Osteocyte (in vitro differentiated cells): ENCODE data around the gene ILDR2. TPM values are rescaled to one million over a fixed set of nuclear protein-coding genes. Genes with fewer than 3 reads are reported as not detected.

ENCODE experiments used
- DNase-seq: peaks from one replicate; pipeline ENCODE4 v3.0.0; 2021; ENCODE audit warnings: mixed read lengths; ENCODE audit not compliant: unreplicated experiment; ENCODE audit errors: extremely low spot score
- H3K27ac Mint-ChIP-seq: one replicate; pipeline ENCODE4 v1.8.0; 2021; ENCODE audit warnings: mild to moderate bottlenecking, mixed read lengths; ENCODE audit not compliant: unreplicated experiment
- H3K27me3 Mint-ChIP-seq: one replicate; pipeline ENCODE4 v1.8.0; 2021; ENCODE audit warnings: mixed read lengths; ENCODE audit not compliant: unreplicated experiment
- H3K36me3 Mint-ChIP-seq: one replicate; pipeline ENCODE4 v1.8.0; 2021; ENCODE audit warnings: mixed read lengths; ENCODE audit not compliant: unreplicated experiment
- H3K4me1 Mint-ChIP-seq: one replicate; pipeline ENCODE4 v1.8.0; 2021; ENCODE audit warnings: mixed read lengths; ENCODE audit not compliant: unreplicated experiment
- H3K4me3 Mint-ChIP-seq: one replicate; pipeline ENCODE4 v1.8.0; 2021; ENCODE audit warnings: mild to moderate bottlenecking, moderate library complexity, mixed read lengths; ENCODE audit not compliant: unreplicated experiment
- H3K9me3 Mint-ChIP-seq: one replicate; pipeline ENCODE4 v1.8.0; 2021; ENCODE audit warnings: mixed read lengths; ENCODE audit not compliant: unreplicated experiment
- CTCF ChIP-seq: fragments of 200-600 bp; sonication (generic); IDR thresholded peaks from 2 replicates; pipeline ENCODE4 v1.5.0; 2021; ENCODE audit warnings: antibody characterized with exemption, mild to moderate bottlenecking, moderate library complexity
- total RNA-seq: library from RNA; stranded (reverse); gene quantifications from 2 replicates; pipeline ENCODE4 v1.2.1, GENCODE V29; 2021

The ILDR2 gene
- total RNA-seq, 1 donor from 2014 or later = 0.16 TPM

- H3K27ac Mint-ChIP-seq = no peak overlapping the region
- no peak for TF ChIP-seq CTCF
- H3K36me3 Mint-ChIP-seq = no peaks in the 10 kb centered on the region
- peaks cover 11% of the 10 kb centered on the region for H3K4me1 Mint-ChIP-seq
- H3K9me3 Mint-ChIP-seq = no peaks in the 10 kb centered on the region
- no peak overlapping the region for H3K4me3 Mint-ChIP-seq
- DNase-seq = no peak
- peaks cover 74% of the 10 kb centered on the region for H3K27me3 Mint-ChIP-seq
These were observed 26.4 kb downstream of the ILDR2 start for GRCh38 chr1:166948856-166949350.

DNA sequence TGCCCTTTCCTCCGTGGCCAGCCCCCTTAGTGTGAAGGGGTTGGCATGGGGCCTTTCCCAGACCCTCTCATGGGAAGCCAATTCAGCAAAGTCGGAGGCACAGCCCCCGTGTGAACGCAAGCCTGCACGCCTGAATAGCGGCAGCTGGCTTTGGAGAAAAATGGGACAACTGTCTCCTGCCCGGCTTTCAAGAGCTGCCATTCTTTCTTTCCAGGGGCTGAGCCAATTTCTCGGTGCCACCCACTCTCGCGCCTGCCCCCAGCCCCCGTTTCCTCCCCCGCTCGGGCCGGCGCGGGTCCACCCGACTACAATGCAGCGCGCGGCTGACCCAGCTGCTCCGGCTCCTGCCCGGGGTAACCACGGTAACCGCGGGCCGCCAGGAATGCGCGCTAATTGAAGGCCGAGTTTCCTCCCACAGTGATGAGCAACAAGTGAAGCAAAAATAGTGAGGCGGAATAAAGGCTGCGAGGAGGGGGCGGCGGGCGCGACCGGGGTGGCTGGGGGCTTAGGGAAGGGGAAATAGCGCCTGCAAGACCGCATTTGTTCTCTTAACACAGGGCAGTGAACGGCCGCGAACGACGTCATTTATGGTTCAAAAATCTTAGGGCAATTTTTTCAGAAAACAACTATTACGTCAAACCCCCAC is 27.8 kb downstream of the ILDR2 start:
- peaks cover 66% of the 10 kb centered on the region for H3K27me3 Mint-ChIP-seq
- peak; percentile 86 for DNase-seq
- H3K4me3 Mint-ChIP-seq = peak overlapping the region; percentile 61
- no peak overlapping the region for H3K27ac Mint-ChIP-seq
- H3K4me1 Mint-ChIP-seq = peaks cover 10% of the 10 kb centered on the region
- TF ChIP-seq CTCF = no peak
- H3K36me3 Mint-ChIP-seq = no peaks in the 10 kb centered on the region
- H3K9me3 Mint-ChIP-seq = no peaks in the 10 kb centered on the region

GRCh38 chr1:166944186-166944967 is 31.0 kb downstream of the ILDR2 start:
- no peak overlapping the region for H3K27ac Mint-ChIP-seq

DNA sequence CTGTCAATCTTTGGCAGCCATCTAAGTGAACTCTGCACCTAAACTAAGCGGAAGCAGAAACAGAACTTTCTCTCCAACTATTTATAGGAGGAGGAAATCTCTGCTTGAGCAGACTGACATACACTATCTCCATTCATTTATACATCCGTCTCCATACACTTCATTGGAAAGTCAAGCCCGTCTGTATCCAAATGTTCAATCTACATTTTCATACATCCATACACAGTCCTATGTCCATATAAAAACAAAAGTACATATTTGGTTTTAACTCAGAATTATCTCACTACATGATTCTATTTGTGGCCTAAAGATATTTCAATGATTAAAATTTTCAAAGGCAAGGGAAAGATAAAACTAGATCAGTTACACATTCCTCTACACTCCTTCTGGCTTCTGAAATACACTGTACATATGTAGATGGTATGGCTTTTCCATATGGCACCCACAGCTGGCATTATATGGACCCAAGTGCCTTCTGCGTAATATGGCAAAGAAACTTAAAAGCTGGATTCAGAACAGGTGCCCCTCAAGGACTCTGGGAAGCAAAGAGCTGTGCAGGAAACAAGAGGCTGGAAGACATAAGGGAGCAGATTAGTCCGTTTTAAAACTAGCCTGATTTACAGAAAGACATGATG is 35.5 kb downstream of the ILDR2 start:
- Mint-ChIP-seq H3K27me3 (peaks cover 45% of the 10 kb centered on the region), H3K36me3 (no peaks in the 10 kb centered on the region), H3K4me3 (no peak overlapping the region), H3K9me3 (no peaks in the 10 kb centered on the region), H3K27ac (no peak overlapping the region), H3K4me1 (no peaks in the 10 kb centered on the region)
- DNase-seq = no peak
- TF ChIP-seq CTCF = no peak

More at GRCh38 chr1:166944186-166944967, 31.0 kb downstream of the ILDR2 start:
- Mint-ChIP-seq H3K4me1 (peaks cover 2% of the 10 kb centered on the region), H3K36me3 (no peaks in the 10 kb centered on the region), H3K4me3 (no peak overlapping the region), H3K9me3 (no peaks in the 10 kb centered on the region), H3K27me3 (peaks cover 60% of the 10 kb centered on the region)
- no peak for TF ChIP-seq CTCF
- no peak for DNase-seq

- Mint-ChIP-seq H3K4me3 (no peak overlapping the region), H3K27ac (no peak overlapping the region), H3K27me3 (peaks cover 58% of the 10 kb centered on the region), H3K4me1 (peaks cover 3% of the 10 kb centered on the region), H3K9me3 (no peaks in the 10 kb centered on the region), H3K36me3 (no peaks in the 10 kb centered on the region)
- no peak for TF ChIP-seq CTCF
- no peak for DNase-seq
These were observed 37.4 kb downstream of the ILDR2 start for GRCh38 chr1:166937962-166938361.
